Activated T-cell treated with anti-CD3 and anti-CD28 coated beads for 1 hour (primary cell): Measurements from ENCODE around the gene MRTFA.
A peak's percentile ranks its signal among the peaks of the same experiment; 100 is the strongest.

Experiments
- DNase-seq: peaks from one replicate; pipeline ENCODE4 v3.0.0-alpha.2; 2020; ENCODE audit warnings: low read depth

MRTFA gene

GRCh38 chr22:40463017-40463631, 173.4 kb downstream of the MRTFA start:
- DNase-seq: peak; percentile 27

GRCh38 chr22:40462195-40462984, 174.1 kb downstream of the MRTFA start:
- peak; percentile 11 for DNase-seq

DNA sequence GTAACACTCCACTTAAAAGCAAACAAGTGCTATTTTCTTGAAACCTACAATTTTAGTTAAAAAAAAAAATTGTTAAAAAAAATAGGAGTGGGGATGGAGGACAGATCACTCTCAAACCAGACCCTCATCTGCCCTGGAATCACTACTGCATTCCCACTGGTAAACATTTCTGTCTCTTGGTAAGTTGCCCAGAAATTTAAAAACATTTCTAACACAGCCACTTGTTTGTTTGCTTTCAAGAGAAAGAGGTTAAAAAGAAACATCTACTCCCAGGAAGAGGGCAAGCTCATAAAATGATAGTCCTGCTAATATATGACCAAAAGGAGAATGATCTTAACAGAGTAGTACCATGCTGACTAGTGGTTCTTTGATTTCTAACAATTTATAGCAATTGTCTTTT, 182.8 kb downstream of the MRTFA start:
- DNase-seq: no peak

DNA sequence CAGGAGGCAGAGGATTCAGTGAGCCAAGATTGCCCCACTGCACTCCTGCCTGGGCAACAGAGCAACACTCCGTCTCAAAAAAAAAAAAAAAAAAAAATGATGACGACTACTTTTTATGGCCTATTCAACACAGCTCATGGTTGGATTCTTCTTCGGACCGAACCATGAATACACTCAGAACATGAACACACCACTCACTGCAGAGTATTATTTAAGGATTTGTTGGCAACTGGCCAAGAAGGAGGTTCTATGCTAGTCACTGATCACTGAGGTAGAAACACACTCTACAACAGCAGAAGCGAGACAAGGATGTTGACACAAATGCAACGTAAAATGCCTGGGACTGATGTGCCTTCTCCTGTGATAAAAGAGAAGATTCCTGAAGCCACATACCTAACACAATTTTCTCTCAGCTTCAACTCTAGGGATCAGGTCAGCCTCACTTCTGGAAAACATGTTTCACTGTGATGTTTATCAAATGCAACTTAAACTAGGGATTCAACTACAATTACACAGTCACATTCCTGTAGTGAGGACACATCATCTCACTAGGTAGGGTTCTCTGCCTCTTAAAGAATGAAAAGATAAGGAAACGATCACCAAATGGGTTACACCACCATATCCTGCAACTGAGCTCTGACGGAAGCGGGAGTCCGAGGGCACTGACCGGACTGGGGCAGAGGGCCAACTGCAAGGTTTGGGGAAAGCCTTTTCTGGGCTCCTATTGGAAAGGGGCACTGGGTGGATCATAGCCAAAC, 183.6 kb downstream of the MRTFA start:
- no peak for DNase-seq

- DNase-seq: peak; percentile 16
Measured at GRCh38 chr22:40451210-40451609, 185.3 kb downstream of the MRTFA start.

GRCh38 chr22:40450616-40451015, 185.9 kb downstream of the MRTFA start:
- no peak for DNase-seq

DNA sequence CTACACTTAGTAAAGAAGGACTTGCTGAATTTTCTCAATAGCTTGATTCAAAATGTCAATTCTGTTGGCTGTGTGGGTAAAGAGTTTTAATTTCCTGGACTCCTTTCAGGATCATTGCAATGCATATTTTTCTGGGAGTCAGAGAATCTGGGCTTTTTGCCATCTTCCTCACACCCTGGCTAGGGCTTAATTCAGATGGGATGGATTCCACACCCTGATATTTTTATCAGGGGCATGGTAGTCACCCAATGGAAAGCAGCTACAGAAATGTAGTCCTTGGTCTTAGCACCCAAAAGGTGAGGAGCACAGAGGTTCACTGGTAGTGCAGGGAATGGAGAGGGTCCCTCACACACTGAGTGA, 186.9 kb downstream of the MRTFA start:
- DNase-seq: no peak

DNA sequence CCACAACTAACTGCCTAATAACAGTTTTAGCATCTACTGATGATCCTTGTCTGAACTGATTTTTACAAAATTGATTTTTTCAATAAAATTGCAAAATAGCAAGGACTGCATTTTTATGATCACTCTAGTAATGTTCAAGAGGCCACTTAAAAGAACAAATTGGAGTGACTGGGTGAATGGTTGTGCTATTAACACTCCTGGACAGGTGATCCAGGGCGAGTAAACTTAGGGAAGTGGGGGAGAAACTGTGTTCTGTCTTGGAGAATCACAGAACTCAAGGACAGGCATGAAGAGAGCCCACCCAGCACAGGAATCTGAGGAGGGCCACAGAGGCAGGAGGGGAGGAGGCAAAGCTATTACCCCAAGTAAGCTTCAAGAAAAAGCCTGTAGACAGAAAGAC, 190.3 kb downstream of the MRTFA start:
- no peak for DNase-seq

DNA sequence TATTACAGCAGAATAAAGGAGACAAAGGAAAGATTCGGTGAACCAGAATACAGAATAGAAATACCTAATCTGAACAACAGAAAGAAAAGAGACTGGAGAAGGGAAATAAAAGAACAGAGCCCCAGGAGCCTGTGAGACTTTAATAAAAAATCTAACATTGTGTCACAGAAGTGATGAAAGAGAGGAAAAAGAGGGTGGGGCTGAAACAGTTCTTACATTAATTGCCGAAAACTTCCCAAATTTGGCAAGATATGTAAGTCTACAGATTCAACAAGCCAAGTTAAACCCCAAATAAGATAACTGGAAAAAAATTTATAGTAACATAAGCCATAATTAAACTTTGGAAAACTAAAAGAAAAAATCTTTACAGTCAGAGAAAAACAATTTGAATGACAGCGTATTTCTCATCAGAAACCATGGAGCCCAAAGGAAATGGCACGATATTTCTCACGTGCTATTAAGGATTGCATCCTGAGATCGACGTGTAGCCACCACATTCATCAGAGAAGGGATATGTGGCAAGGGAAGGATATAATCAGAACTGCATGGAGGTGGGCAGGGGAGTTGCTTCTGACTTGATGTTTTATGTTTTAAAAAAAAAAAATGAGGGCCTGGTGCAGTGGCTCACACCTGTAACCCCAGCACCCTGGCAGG, 192.2 kb downstream of the MRTFA start:
- no peak for DNase-seq

DNA sequence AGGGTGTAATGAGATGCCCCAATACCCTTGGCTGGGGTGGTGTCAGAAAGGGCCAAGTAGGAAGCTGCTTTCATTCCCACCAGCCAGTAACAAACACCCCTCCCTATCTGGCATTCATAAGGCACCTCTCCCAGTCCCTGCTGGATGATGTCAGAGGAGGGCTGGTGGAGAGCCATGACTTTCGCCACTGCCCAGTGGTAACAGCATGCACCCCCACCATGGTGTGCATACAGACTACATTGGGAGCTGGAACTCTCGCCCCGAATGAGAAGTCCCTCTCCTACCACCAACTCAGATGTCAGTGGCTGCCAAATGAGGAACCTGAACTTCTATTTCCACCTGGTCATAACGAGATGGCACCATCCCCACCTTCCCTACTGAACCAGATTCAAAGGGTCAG, 192.8 kb downstream of the MRTFA start:
- no peak for DNase-seq

DNA sequence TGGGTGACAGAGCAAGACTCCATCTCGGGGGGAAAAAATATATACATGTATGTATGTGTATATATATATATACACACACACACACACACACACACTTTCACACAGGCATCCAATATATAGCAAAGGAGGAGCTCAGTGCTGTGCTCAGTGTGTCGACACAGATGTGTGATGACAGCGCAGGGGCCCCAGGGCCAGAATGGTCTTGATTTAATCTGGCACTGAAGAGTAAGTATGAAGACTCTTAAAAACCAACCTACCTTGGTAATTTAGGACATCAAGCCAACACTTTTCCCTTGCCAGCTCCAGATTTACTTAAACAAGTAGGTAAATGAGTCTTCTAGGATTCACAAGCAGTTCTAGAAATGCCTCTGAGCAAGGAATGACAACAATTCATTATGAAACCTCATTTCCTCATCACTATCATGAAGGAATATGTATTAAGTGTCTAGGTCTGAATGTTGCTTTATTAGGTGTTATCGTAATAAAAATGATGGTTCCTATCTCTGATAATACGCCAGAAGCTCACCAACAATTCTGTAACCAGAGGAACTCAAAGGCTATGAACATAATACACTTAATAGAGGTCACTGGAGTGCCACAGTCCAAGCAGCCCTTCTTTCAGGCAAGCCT, 194.6 kb downstream of the MRTFA start:
- no peak for DNase-seq

DNA sequence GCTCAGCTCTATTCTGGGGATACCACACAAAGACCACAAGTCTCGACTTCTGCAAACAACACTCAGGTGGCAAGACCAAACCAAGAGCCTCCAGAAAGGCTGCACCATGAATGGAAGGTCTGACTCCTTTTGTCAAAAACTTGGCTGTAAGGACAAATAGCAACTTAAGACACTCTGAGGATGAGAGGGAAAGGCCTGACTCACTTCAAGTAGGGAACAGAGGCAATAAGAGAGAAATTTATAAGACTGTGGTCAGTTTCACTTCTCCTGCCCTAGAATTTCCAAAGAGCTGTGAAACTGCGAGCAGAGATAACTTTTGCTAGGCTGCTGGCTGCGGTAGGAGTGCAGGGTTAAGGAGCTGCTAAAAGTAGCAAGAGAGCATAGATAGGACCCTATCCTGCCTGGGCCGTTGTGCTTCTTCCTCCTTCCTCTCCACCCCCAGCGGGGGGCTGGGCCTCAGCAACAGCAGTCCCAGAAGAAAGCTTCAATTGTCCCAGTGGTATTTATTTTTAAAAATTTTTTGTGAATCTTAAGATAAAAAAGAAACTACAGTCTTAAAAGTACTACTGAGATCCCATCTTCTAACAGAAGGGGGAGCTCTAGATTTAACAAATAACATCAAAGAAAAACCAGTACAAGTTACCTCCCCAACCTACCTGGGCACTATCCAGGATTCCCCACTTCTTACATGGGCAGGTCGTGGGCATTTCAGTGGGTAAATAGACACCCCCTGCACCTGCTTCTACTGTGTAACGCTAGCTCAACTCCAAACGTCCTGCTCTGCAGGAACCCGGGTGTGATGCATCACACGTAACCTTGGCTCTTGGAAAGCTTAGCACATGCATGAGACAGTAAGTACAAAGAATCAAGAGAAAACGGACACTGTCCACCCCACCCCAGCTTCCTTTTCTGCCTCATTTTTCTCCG, 199.8 kb downstream of the MRTFA start:
- no peak for DNase-seq

GRCh38 chr22:40434745-40435144, 201.8 kb downstream of the MRTFA start:
- DNase-seq: no peak

GRCh38 chr22:40434106-40434505, 202.4 kb downstream of the MRTFA start:
- DNase-seq: no peak

DNA sequence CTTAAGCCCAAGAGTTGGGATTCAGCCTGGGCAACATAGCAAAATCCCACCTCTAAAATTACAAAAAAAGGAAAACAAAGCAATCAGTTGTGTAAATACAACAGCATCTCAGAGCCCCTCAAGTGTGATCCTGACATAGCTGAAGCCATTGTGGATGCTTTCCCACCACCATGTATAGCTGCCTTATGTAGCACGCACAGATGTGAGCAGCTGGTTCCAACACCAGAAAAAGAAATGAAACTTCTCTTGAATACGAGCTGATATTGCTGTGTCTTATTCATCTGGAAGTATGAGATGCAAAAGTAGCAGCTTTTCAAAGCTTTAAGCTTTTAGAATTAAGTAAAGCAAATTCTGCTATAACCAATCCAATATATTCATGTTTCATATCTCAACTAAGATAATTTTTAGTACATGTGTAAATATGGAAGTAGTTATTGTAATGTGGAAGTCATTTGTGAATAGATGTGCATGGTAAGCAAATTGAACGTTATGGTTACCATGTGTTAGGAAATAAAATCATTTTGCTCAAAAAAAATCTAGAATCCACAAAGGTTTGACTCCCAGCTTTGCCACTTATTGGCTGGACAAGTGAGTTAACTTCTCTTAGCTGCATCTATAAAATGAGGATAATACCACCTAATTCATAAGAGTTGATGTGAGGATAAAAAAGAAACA, 203.0 kb downstream of the MRTFA start:
- DNase-seq: no peak

DNA sequence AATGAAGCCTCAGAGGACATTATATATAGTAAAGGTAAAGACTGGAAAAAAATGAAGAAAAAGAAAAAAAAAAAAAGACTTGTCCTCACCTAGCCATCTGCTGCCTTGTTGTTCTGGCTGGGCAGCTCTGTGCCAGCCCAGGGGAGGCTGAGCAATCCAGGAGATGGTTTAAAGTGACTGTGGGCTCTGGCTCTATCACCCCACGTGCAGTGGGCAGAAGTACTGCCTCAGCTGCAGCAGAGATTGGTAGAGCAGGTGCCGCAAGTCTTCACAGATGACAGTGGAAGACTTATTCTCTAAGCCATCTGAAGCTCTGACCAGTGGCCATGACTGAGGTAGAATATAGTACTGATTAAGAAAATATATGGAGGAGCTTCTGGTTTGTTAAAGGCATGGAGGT, 203.9 kb downstream of the MRTFA start:
- no peak for DNase-seq

GRCh38 chr22:40432157-40432556, 204.4 kb downstream of the MRTFA start:
- no peak for DNase-seq

DNA sequence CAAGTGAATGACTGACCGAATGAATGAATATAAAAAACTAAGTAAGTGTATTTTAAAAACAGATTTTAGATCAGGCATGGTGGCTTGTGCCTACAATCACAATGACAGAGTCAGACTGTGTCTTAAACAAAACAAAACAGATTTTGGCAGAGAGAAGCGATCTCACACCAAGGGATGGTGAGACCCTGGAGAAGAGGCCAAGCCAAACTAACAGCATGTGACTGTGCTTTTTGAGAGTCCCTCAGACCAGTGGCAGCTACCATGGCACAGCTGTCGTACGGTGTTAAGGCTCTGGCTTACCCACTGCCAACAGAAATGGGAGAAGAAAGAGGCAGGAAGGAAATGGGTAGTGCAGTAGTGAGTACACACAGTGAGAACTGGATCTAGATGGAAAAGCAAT, 205.5 kb downstream of the MRTFA start:
- no peak for DNase-seq

DNA sequence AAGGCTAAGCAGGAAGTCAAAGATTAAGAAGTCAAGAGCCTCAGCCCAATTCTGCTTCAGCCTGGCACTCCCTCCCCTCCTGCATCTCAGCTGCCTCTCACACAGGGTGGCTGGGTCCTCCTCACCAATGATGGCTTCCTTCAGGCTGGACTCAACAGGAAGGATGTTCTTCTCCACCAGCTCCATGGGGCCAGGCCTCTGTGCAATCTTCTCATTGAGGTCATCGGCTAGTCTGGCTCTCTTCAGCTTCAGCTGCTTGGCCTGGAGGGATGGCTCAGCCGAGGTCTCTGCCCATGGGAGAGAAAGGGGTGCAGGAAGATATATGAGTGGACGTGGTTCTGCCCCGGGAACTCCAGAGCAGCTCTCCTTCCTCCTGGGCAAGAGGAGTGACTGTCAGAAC, 207.0 kb downstream of the MRTFA start:
- no peak for DNase-seq

DNA sequence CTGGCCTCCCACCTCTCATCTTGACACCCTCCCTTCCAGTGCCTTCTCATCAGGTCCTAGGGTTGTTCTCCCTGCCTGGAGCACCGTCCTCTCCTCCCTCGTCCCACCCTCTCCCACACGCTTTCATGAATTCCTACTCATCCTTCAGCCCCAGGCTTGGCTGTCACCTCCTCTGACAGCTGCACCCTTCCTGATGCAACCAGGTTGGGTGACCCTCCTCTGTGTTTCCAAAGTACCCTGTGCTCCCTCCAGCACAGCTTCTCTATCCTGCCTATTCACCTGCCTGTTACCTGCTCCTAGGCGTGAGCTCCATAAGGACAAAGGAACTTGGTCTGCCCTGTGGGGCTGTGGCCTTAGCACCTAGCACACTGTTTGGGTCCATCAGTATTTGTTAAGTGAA, 207.7 kb downstream of the MRTFA start:
- DNase-seq: no peak
